Measurements from ENCODE around the gene TRIM65.

TRIM65 gene

GRCh38 chr17:75843577-75844529 is 52.9 kb downstream of the TRIM65 start, which contains the start of gene UNC13D:
TSS of gene UNC13D (minus strand) at chr17:75844404. CDS start at chr17:75844337, 67 bp downstream.
- H3K9me2 ChIP-seq (ENCODE audit: low read depth, low read length): no peaks in the 10 kb centered on the region
- H3F3A ChIP-seq (ENCODE audit: insufficient read depth, low read length): no peaks in the 10 kb centered on the region
- TF ChIP-seq, protein P1, sequence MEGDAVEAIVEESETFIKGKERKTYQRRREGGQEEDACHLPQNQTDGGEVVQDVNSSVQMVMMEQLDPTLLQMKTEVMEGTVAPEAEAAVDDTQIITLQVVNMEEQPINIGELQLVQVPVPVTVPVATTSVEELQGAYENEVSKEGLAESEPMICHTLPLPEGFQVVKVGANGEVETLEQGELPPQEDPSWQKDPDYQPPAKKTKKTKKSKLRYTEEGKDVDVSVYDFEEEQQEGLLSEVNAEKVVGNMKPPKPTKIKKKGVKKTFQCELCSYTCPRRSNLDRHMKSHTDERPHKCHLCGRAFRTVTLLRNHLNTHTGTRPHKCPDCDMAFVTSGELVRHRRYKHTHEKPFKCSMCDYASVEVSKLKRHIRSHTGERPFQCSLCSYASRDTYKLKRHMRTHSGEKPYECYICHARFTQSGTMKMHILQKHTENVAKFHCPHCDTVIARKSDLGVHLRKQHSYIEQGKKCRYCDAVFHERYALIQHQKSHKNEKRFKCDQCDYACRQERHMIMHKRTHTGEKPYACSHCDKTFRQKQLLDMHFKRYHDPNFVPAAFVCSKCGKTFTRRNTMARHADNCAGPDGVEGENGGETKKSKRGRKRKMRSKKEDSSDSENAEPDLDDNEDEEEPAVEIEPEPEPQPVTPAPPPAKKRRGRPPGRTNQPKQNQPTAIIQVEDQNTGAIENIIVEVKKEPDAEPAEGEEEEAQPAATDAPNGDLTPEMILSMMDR (IDR thresholded peaks at IDR 0.05; ENCODE audit: low read length): no peak
- no peak for TF ChIP-seq EZH2 (IDR thresholded peaks at IDR 0.05; ENCODE audit: borderline replicate concordance, low read length)
- H3K27me3 ChIP-seq (ENCODE audit: insufficient read depth, low read length): no peaks in the 10 kb centered on the region; the same call in 1 of the 2 replicates
- H3K9me3 ChIP-seq (ENCODE audit: low read length): no peaks in the 10 kb centered on the region
- no peaks in the 10 kb centered on the region for H4K20me1 ChIP-seq (ENCODE audit: insufficient read depth, low read length)
- H3K36me3 ChIP-seq (ENCODE audit: insufficient read depth, low read length): peaks cover 29% of the 10 kb centered on the region; the same call in 1 of the 2 replicates
- peaks cover 6% of the 10 kb centered on the region for H3K4me1 ChIP-seq (ENCODE audit: insufficient read depth, low read length, severe bottlenecking)
- no peak within 1 kb of the TSS for H2AFZ ChIP-seq (ENCODE audit: low read length)
- H3K79me2 ChIP-seq (ENCODE audit: insufficient read depth, low read length): no peaks in the 10 kb centered on the region
- H3K4me3 ChIP-seq (ENCODE audit: low read depth, low read length, poor library complexity, severe bottlenecking): no peak within 1 kb of the TSS
- H3K27ac ChIP-seq (ENCODE audit: low read depth, low read length, poor library complexity, severe bottlenecking): no peak within 1 kb of the TSS
- H3K4me2 ChIP-seq (ENCODE audit: low read length): no peak within 1 kb of the TSS
- H3K9ac ChIP-seq (ENCODE audit: low read length): no peak within 1 kb of the TSS

DNA sequence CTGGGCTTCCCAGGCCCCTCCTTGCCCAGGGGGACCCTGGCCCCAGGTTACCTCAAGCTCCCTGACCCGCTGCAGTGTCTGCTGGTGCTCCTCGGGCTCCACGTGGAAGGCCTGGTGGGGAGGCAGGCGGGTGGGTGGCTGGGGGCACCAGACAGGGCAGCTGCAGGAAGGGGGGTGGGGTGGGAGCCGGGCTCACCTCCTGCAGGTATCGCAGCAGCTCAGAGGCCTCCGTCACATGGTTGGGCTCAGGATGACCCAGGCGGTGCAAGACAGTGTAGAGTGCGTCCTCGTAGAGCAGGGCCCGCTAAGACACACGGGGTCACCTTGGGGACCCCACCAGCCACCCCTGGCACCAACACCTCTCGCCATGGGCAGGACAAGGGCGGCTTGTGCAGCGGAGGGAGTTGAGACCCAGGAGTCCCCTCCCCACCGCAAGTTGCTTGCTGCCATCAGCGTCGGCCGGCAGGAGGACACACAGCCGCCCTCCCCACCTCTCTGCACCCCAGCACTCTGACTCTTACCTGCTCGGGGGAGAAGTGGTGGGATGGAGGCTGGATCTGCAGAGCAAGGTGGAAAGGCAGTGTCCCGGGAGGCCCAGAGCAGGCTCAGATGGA is 53.7 kb downstream of the TRIM65 start:
- H3K4me3 ChIP-seq (ENCODE audit: low read depth, low read length, poor library complexity, severe bottlenecking): no peak overlapping the region
- H3K9me3 ChIP-seq (ENCODE audit: low read length): no peaks in the 10 kb centered on the region
- H4K20me1 ChIP-seq (ENCODE audit: insufficient read depth, low read length): no peaks in the 10 kb centered on the region
- H3K9ac ChIP-seq (ENCODE audit: low read length): no peak overlapping the region
- TF ChIP-seq, protein P1 (IDR thresholded peaks at IDR 0.05; ENCODE audit: low read length): no peak
- TF ChIP-seq EZH2 (IDR thresholded peaks at IDR 0.05; ENCODE audit: borderline replicate concordance, low read length): no peak
- no peak overlapping the region for H3K4me2 ChIP-seq (ENCODE audit: low read length)
- no peak overlapping the region for H3K27ac ChIP-seq (ENCODE audit: low read depth, low read length, poor library complexity, severe bottlenecking)
- no peaks in the 10 kb centered on the region for H3F3A ChIP-seq (ENCODE audit: insufficient read depth, low read length)
- H3K9me2 ChIP-seq (ENCODE audit: low read depth, low read length): no peaks in the 10 kb centered on the region
- peaks cover 23% of the 10 kb centered on the region; the same call in 1 of the 2 replicates for H3K36me3 ChIP-seq (ENCODE audit: insufficient read depth, low read length)
- H2AFZ ChIP-seq (ENCODE audit: low read length): no peak overlapping the region
- no peaks in the 10 kb centered on the region; the same call in 1 of the 2 replicates for H3K27me3 ChIP-seq (ENCODE audit: insufficient read depth, low read length)
- H3K4me1 ChIP-seq (ENCODE audit: insufficient read depth, low read length, severe bottlenecking): peaks cover 6% of the 10 kb centered on the region
- no peaks in the 10 kb centered on the region for H3K79me2 ChIP-seq (ENCODE audit: insufficient read depth, low read length)

DNA sequence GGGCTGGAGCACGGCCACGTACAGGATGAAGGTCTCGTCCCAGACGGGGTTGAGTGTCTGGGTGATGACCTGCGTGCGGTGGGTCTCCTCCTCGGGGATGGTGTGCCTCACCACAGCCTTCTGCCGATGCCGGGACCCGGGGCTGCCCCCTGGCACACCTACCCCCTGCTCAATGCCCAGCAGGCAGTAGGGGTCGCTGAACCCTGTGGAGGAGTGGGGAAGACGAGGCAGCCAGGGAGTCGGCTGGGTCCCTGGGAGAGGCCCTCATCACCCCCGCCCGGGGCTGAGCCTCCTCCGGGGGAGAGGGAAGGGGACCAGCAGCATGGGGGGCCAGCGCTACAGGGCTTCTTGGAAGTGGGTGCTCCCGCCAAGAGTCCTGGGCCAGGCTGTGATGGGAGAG is 54.3 kb downstream of the TRIM65 start:
- Histone ChIP-seq H3K27ac (ENCODE audit: low read depth, low read length, poor library complexity, severe bottlenecking) (no peak overlapping the region), H3F3A (ENCODE audit: insufficient read depth, low read length) (no peaks in the 10 kb centered on the region), H4K20me1 (ENCODE audit: insufficient read depth, low read length) (no peaks in the 10 kb centered on the region), H3K27me3 (ENCODE audit: insufficient read depth, low read length) (no peaks in the 10 kb centered on the region; the same call in 1 of the 2 replicates), H3K79me2 (ENCODE audit: insufficient read depth, low read length) (no peaks in the 10 kb centered on the region), H3K9me3 (ENCODE audit: low read length) (no peaks in the 10 kb centered on the region), H2AFZ (ENCODE audit: low read length) (no peak overlapping the region), H3K4me3 (ENCODE audit: low read depth, low read length, poor library complexity, severe bottlenecking) (no peak overlapping the region), H3K4me2 (ENCODE audit: low read length) (no peak overlapping the region), H3K4me1 (ENCODE audit: insufficient read depth, low read length, severe bottlenecking) (peaks cover 6% of the 10 kb centered on the region), H3K9me2 (ENCODE audit: low read depth, low read length) (no peaks in the 10 kb centered on the region), H3K9ac (ENCODE audit: low read length) (no peak overlapping the region), H3K36me3 (ENCODE audit: insufficient read depth, low read length) (peaks cover 17% of the 10 kb centered on the region; the same call in 1 of the 2 replicates)
- TF ChIP-seq EZH2 (IDR thresholded peaks at IDR 0.05; ENCODE audit: borderline replicate concordance, low read length): no peak
- TF ChIP-seq, protein P1 (IDR thresholded peaks at IDR 0.05; ENCODE audit: low read length): no peak

Data from OCI-LY1 (cell line).